Thyroid gland (tissue), 4 donors: ENCODE results near the gene CXXC1. TPM values are rescaled to one million over a fixed set of nuclear protein-coding genes. Genes with fewer than 3 reads are reported as not detected.

Source experiments
- DNase-seq, 2 donors: peaks; one replicate each; pipeline ENCODE4 v3.0.0-alpha.2; 2019
- H3K27ac ChIP-seq, 3 donors: fragments of 200-600 bp; sonication (generic); 1 replicate in 2 of 3; 2 replicates in 1 of 3; pipeline ENCODE4 v1.5.1; 2016 to 2019; ENCODE audit warnings: mild to moderate bottlenecking in 1 of 3, moderate library complexity in 1 of 3
- H3K27me3 ChIP-seq: fragments of 200-600 bp; sonication (generic); one replicate; pipeline ENCODE4 v1.5.1; 2019
- H3K36me3 ChIP-seq, 2 donors: fragments of 200-600 bp; sonication (generic); one replicate each; pipeline ENCODE4 v1.5.1; 2016 to 2019
- H3K4me1 ChIP-seq, 2 donors: fragments of 200-600 bp; sonication (generic); one replicate each; pipeline ENCODE4 v1.5.1; 2017 to 2019
- H3K4me3 ChIP-seq, 3 donors: fragments of 200-600 bp; sonication (generic); replicated peaks in 1 of 3; 1 replicate in 2 of 3; 2 replicates in 1 of 3; pipeline ENCODE4 v1.5.1; 2016; ENCODE audit warnings: mild to moderate bottlenecking in 1 of 3
- H3K9me3 ChIP-seq: fragments of 200-600 bp; sonication (generic); one replicate; pipeline ENCODE4 v1.5.1; 2017
- CTCF ChIP-seq, 6 experiments: fragments of 200-600 bp in 3 of 6; fragments of 450-650 bp in 3 of 6; sonication (generic) in 3 of 6; IDR thresholded peaks; one replicate each; pipeline ENCODE4 v1.5.1; 2016 to 2019; ENCODE audit warnings: antibody characterized with exemption in 6 of 6, mild to moderate bottlenecking in 2 of 6, inconsistent platforms in 1 of 6, moderate library complexity in 1 of 6
- POLR2A ChIP-seq, 2 donors: fragments of 450-650 bp; IDR thresholded peaks; one replicate each; pipeline ENCODE4 v1.6.1; 2017; ENCODE audit warnings: antibody characterized with exemption in 2 of 2, mild to moderate bottlenecking in 2 of 2, moderate library complexity in 1 of 2
- WGBS, 2 donors: methylation state at CpG; one replicate each; pipeline ENCODE4 v1.1.5; 2017; 5-methylcytosine and 5-hydroxymethylcytosine counted together
- intact Hi-C: fragments of 100-400 bp; cut with DNase I; formaldehyde crosslinking; loops from one replicate; pipeline ENCODE4 v1.15.1; 2023
- total RNA-seq, 4 donors: library from RNA; depleted of rRNA; stranded (reverse); fragments of >200 nt; gene quantifications; one replicate each; pipeline ENCODE4 v1.2.3, GENCODE V29; 2016

The CXXC1 gene
- total RNA-seq, 4 donors from 2014 or later: 39.7 to 125 (median 62.7) TPM

- no peak overlapping the region for H3K4me3 ChIP-seq
- H3K36me3 ChIP-seq: peaks cover 62 to 63% of the 10 kb centered on the region in 2 donors
- no peak overlapping the region for H3K27ac ChIP-seq
- no peak for DNase-seq
- no peak for TF ChIP-seq CTCF (IDR thresholded peaks at IDR 0.05)
- TF ChIP-seq POLR2A (IDR thresholded peaks at IDR 0.05): no peak
- H3K9me3 ChIP-seq: no peaks in the 10 kb centered on the region
- no peaks in the 10 kb centered on the region for H3K27me3 ChIP-seq
- intact Hi-C loops: no loop called here
- 96 to 98% methylated on average over 16 to 18 of the region's 19 CpGs for WGBS, 2 donors
- H3K4me1 ChIP-seq: peaks cover 11 to 12% of the 10 kb centered on the region in 2 donors
These were observed 11.9 kb downstream of the CXXC1 start for GRCh38 chr18:50275503-50276036.

- intact Hi-C loops: no loop called here
- TF ChIP-seq CTCF (IDR thresholded peaks at IDR 0.05) (no peak), POLR2A (IDR thresholded peaks at IDR 0.05) (no peak)
These were observed 12.6 kb downstream of the CXXC1 start for GRCh38 chr18:50274941-50275340.

GRCh38 chr18:50274044-50274442, 13.4 kb downstream of the CXXC1 start:
- Histone ChIP-seq H3K4me1 (no peaks in the 10 kb centered on the region), H3K4me3 (no peak overlapping the region), H3K36me3 (peaks cover 62 to 66% of the 10 kb centered on the region in 2 donors), H3K9me3 (no peaks in the 10 kb centered on the region), H3K27ac (no peak overlapping the region), H3K27me3 (no peaks in the 10 kb centered on the region)
- TF ChIP-seq POLR2A (IDR thresholded peaks at IDR 0.05) (no peak), CTCF (IDR thresholded peaks at IDR 0.05) (no peak)
- whole genome bisulfite sequencing, 2 donors: 91 to 94% methylated on average over 11 to 17 of the region's 17 CpGs
- intact Hi-C loops: no loop called here
- DNase-seq: no peak

More at GRCh38 chr18:50274941-50275340, 12.6 kb downstream of the CXXC1 start:
- Histone ChIP-seq H3K4me1 (peaks cover 4 to 6% of the 10 kb centered on the region in 2 donors), H3K9me3 (no peaks in the 10 kb centered on the region), H3K27ac (no peak overlapping the region), H3K36me3 (peaks cover 62 to 63% of the 10 kb centered on the region in 2 donors), H3K4me3 (no peak overlapping the region), H3K27me3 (no peaks in the 10 kb centered on the region)
- 97 to 99% methylated on average over 9 to 10 of the region's 10 CpGs for WGBS, 2 donors
- no peak for DNase-seq

GRCh38 chr18:50273203-50274043, 14.1 kb downstream of the CXXC1 start:
- Histone ChIP-seq H3K27me3 (no peaks in the 10 kb centered on the region), H3K36me3 (peaks cover 62 to 66% of the 10 kb centered on the region in 2 donors), H3K4me3 (no peak overlapping the region), H3K9me3 (no peaks in the 10 kb centered on the region), H3K4me1 (no peaks in the 10 kb centered on the region), H3K27ac (no peak overlapping the region)
- no peak for DNase-seq
- intact Hi-C loops: no loop called here
- 96 to 97% methylated on average over 22 of the region's 23 CpGs for WGBS, 2 donors
- no peak for TF ChIP-seq POLR2A (IDR thresholded peaks at IDR 0.05)
- no peak for TF ChIP-seq CTCF (IDR thresholded peaks at IDR 0.05)

GRCh38 chr18:50272568-50272967, 14.9 kb downstream of the CXXC1 start:
- Histone ChIP-seq H3K27me3 (no peaks in the 10 kb centered on the region), H3K4me3 (no peak overlapping the region), H3K9me3 (no peaks in the 10 kb centered on the region), H3K4me1 (no peaks in the 10 kb centered on the region), H3K27ac (no peak overlapping the region), H3K36me3 (peaks cover 62 to 66% of the 10 kb centered on the region in 2 donors)
- DNase-seq: no peak
- 84 to 97% methylated on average over 5 of the region's 5 CpGs for WGBS, 2 donors
- intact Hi-C loops: no loop called here
- TF ChIP-seq CTCF (IDR thresholded peaks at IDR 0.05) (no peak), POLR2A (IDR thresholded peaks at IDR 0.05) (no peak)
